H1 (cell line): ENCODE results near the gene SS18L1. TPM values are rescaled to one million over a fixed set of nuclear protein-coding genes. Genes with fewer than 3 reads are reported as not detected.

Source experiments
- CTCF ChIA-PET: fragments of 300-600 bp; sonication (Branson Sonifier 250); formaldehyde crosslinking; loops from one replicate; lab custom pipeline; 2021; ENCODE audit not compliant: partially characterized antibody; lab: Charles Lee
- POLR2A ChIA-PET: fragments of 300-600 bp; sonication (Branson Sonifier 250); formaldehyde crosslinking; loops from one replicate; lab custom pipeline; 2021; ENCODE audit warnings: inconsistent platforms; ENCODE audit not compliant: partially characterized antibody; lab: Charles Lee
- DNase-seq, 2 experiments: peaks; one replicate each; pipeline versions ENCODE4 v3.0.0 to v3.0.0-alpha.2; 2010 to 2022; ENCODE audit warnings: low spot score in 2 of 2, low read depth in 1 of 2, mixed read lengths in 1 of 2
- FAIRE-seq: peaks from 2 replicates; lab custom pipeline; 2011; peaks lifted over from hg19 to GRCh38; lab: Jason Lieb, UNC
- H2AFZ ChIP-seq: 2 replicates; pipeline ENCODE4 v1.8.1; 2012; ENCODE audit warnings: low read length, inconsistent platforms
- H2AK5ac ChIP-seq: 2 replicates; pipeline ENCODE4 v1.6.1; 2013; ENCODE audit warnings: low read depth, low read length
- H2BK120ac ChIP-seq: replicated peaks from 2 replicates; pipeline ENCODE3; 2013; ENCODE audit warnings: low read depth, low read length, inconsistent platforms
- H2BK12ac ChIP-seq: 2 replicates; pipeline ENCODE4 v1.6.1; 2013; ENCODE audit warnings: low read depth, low read length
- H2BK15ac ChIP-seq: 2 replicates; pipeline ENCODE4 v1.6.1; 2013; ENCODE audit warnings: low read length
- H2BK20ac ChIP-seq: 2 replicates; pipeline ENCODE4 v1.6.1; 2013; ENCODE audit warnings: low read length
- H2BK5ac ChIP-seq: 2 replicates; pipeline ENCODE4 v1.6.1; 2013; ENCODE audit warnings: low read depth, low read length
- H3K14ac ChIP-seq: 2 replicates; pipeline ENCODE4 v1.6.1; 2013; ENCODE audit warnings: inconsistent platforms; ENCODE audit not compliant: insufficient read length
- H3K18ac ChIP-seq: 2 replicates; pipeline ENCODE4 v1.6.1; 2013; ENCODE audit warnings: low read length; ENCODE audit errors: extremely low read depth
- H3K23ac ChIP-seq: 2 replicates; pipeline ENCODE4 v1.6.1; 2013; ENCODE audit warnings: inconsistent platforms; ENCODE audit not compliant: insufficient read length
- H3K23me2 ChIP-seq: 2 replicates; pipeline ENCODE4 v1.6.1; 2013; ENCODE audit warnings: low read depth, low read length
- H3K27ac ChIP-seq: 2 replicates; pipeline ENCODE4 v1.6.1; 2011; ENCODE audit warnings: low read depth, low read length, inconsistent platforms
- H3K27me3 ChIP-seq, 4 experiments: replicated peaks in 1 of 4; 1 replicate in 1 of 4; 2 replicates in 3 of 4; pipeline versions ENCODE4 v1.6.1 to v1.8.1; 2011 to 2013; ENCODE audit warnings: low read length in 3 of 4, mild to moderate bottlenecking in 3 of 4, inconsistent platforms in 2 of 4, mixed read lengths in 2 of 4, moderate library complexity in 1 of 4; ENCODE audit not compliant: control insufficient read depth in 3 of 4, insufficient read depth in 3 of 4; ENCODE audit errors: extremely low read depth in 1 of 4
- H3K36me3 ChIP-seq, 4 experiments: 2 replicates each; pipeline versions ENCODE4 v1.6.1 to v1.8.1; 2011 to 2013; ENCODE audit warnings: mild to moderate bottlenecking in 4 of 4, low read length in 3 of 4, moderate library complexity in 2 of 4, control low read depth in 1 of 4, inconsistent platforms in 1 of 4; ENCODE audit not compliant: insufficient read depth in 4 of 4, control insufficient read depth in 2 of 4
- H3K4ac ChIP-seq: replicated peaks from 2 replicates; pipeline ENCODE3; 2013; ENCODE audit warnings: low read length, low read depth, mixed read lengths, inconsistent platforms; ENCODE audit not compliant: insufficient read length
- H3K4me1 ChIP-seq, 4 experiments: replicated peaks in 1 of 4; 1 replicate in 1 of 4; 2 replicates in 3 of 4; pipeline versions ENCODE4 v1.6.1 to v1.8.1; 2011 to 2013; ENCODE audit warnings: low read length in 3 of 4, inconsistent platforms in 2 of 4, mixed read lengths in 1 of 4; ENCODE audit not compliant: insufficient read depth in 4 of 4, control insufficient read depth in 3 of 4
- H3K4me2 ChIP-seq, 2 experiments: 2 replicates each; pipeline versions ENCODE4 v1.6.1 to v1.8.1; 2011 to 2013; ENCODE audit warnings: low read depth in 2 of 2, low read length in 2 of 2, control low read depth in 1 of 2, inconsistent platforms in 1 of 2, mild to moderate bottlenecking in 1 of 2; ENCODE audit not compliant: insufficient read depth in 1 of 2
- H3K4me3 ChIP-seq, 4 experiments: fragments of 200-600, 300-600 bp in 1 of 4; sonication (generic), shearing (Covaris generic), sonication (Bioruptor Twin) in 1 of 4; 2 replicates each; pipeline versions ENCODE4 v1.5.1 to v1.8.1; 2011 to 2016; ENCODE audit warnings: low read length in 4 of 4, low read depth in 3 of 4, control low read depth in 2 of 4, inconsistent platforms in 2 of 4, mild to moderate bottlenecking in 2 of 4, mixed read lengths in 1 of 4, moderate library complexity in 1 of 4; ENCODE audit not compliant: insufficient read depth in 2 of 4; ENCODE audit errors: extremely low read depth in 1 of 4
- H3K56ac ChIP-seq: replicated peaks from 2 replicates; pipeline ENCODE3; 2013; ENCODE audit warnings: low read depth, mild to moderate bottlenecking, mixed read lengths, low read length, inconsistent platforms; ENCODE audit not compliant: insufficient read length
- H3K79me1 ChIP-seq: 2 replicates; pipeline ENCODE4 v1.6.1; 2013; ENCODE audit warnings: low read depth, low read length, control low read depth
- H3K79me2 ChIP-seq, 2 experiments: 2 replicates each; pipeline versions ENCODE4 v1.6.1 to v1.8.1; 2012 to 2013; ENCODE audit warnings: low read length in 2 of 2, mild to moderate bottlenecking in 2 of 2, inconsistent platforms in 1 of 2; ENCODE audit not compliant: insufficient read depth in 2 of 2, control insufficient read depth in 1 of 2
- H3K9ac ChIP-seq, 4 experiments: replicated peaks in 1 of 4; 1 replicate in 1 of 4; 2 replicates in 3 of 4; pipeline versions ENCODE4 v1.6.1 to v1.8.1; 2011 to 2013; ENCODE audit warnings: low read depth in 3 of 4, low read length in 3 of 4, control low read depth in 2 of 4, mild to moderate bottlenecking in 2 of 4, moderate library complexity in 2 of 4, inconsistent platforms in 1 of 4; ENCODE audit errors: extremely low read depth in 1 of 4
- H3K9me3 ChIP-seq, 2 experiments: 2 replicates each; pipeline versions ENCODE4 v1.6.1 to v1.8.1; 2012 to 2013; ENCODE audit warnings: mild to moderate bottlenecking in 2 of 2, moderate library complexity in 2 of 2, control low read depth in 1 of 2, inconsistent platforms in 1 of 2, low read depth in 1 of 2, low read length in 1 of 2, mixed read lengths in 1 of 2; ENCODE audit not compliant: insufficient read depth in 2 of 2
- H4K20me1 ChIP-seq, 2 experiments: replicated peaks in 1 of 2; 2 replicates each; pipeline versions ENCODE3 to v1.8.1; 2011 to 2013; ENCODE audit warnings: inconsistent platforms in 2 of 2, low read length in 2 of 2, mild to moderate bottlenecking in 1 of 2; ENCODE audit not compliant: insufficient read depth in 2 of 2, control insufficient read depth in 1 of 2
- H4K5ac ChIP-seq: 2 replicates; pipeline ENCODE4 v1.6.1; 2013; ENCODE audit warnings: low read length, low read depth, mixed read lengths, inconsistent platforms; ENCODE audit not compliant: insufficient read length
- H4K8ac ChIP-seq: 2 replicates; pipeline ENCODE4 v1.8.0; 2013; ENCODE audit warnings: mild to moderate bottlenecking, moderate library complexity, low read length, inconsistent platforms; ENCODE audit not compliant: insufficient read depth; ENCODE audit errors: extremely low read depth
- H4K91ac ChIP-seq: replicated peaks from 2 replicates; pipeline ENCODE3; 2013; ENCODE audit warnings: low read length, mixed read lengths, inconsistent platforms; ENCODE audit not compliant: insufficient read length
- BCL11A ChIP-seq, 2 experiments: IDR thresholded peaks; one replicate each; pipeline ENCODE4 v1.6.1; 2011; ENCODE audit warnings: low read depth in 2 of 2, low read length in 2 of 2, mild to moderate bottlenecking in 2 of 2
- CHD2 ChIP-seq: IDR thresholded peaks from 2 replicates; pipeline ENCODE4 v1.6.1; 2012; ENCODE audit warnings: low read length, improper control_type of control experiment
- GTF2F1 ChIP-seq: IDR thresholded peaks from 2 replicates; pipeline ENCODE4 v1.6.1; 2012; ENCODE audit warnings: low read depth, low read length, improper control_type of control experiment, borderline replicate concordance
- KDM4A ChIP-seq: IDR thresholded peaks from one replicate; pipeline ENCODE4 v1.7.1; 2012; ENCODE audit warnings: low read depth, mild to moderate bottlenecking, moderate library complexity, low read length, inconsistent platforms; ENCODE audit not compliant: severe bottlenecking
- MAX ChIP-seq: IDR thresholded peaks from 2 replicates; pipeline ENCODE4 v1.6.1; 2012; ENCODE audit warnings: inconsistent platforms
- NANOG ChIP-seq: IDR thresholded peaks from 2 replicates; pipeline ENCODE4 v1.6.1; 2011; ENCODE audit warnings: low read length, low read depth, mild to moderate bottlenecking, inconsistent platforms; ENCODE audit not compliant: insufficient read depth, poor library complexity, severe bottlenecking
- SIN3A ChIP-seq, 2 experiments: IDR thresholded peaks in 1 of 2; conservative IDR thresholded peaks in 1 of 2; 2 replicates each; pipeline ENCODE4 v1.6.1; 2011 to 2012; ENCODE audit warnings: low read length in 2 of 2, improper control_type of control experiment in 1 of 2, low read depth in 1 of 2, mild to moderate bottlenecking in 1 of 2
- SP4 ChIP-seq: IDR thresholded peaks from 2 replicates; pipeline ENCODE4 v1.6.1; 2012; ENCODE audit warnings: low read length, inconsistent platforms
- TAF1 ChIP-seq: IDR thresholded peaks from 2 replicates; pipeline ENCODE4 v1.6.1; 2011; ENCODE audit warnings: mild to moderate bottlenecking, low read depth, low read length
- whole genome bisulfite sequencing, 2 experiments: shearing (Covaris generic) in 1 of 2; methylation state at CpG; one replicate each; pipeline versions ENCODE4 v1.1.6 to v1.1.7; 2013 to 2015; ENCODE audit warnings: low lambda C conversion rate in 2 of 2, mixed read lengths in 2 of 2, inconsistent platforms in 1 of 2, low coverage in 1 of 2, missing lambda C conversion rate in 1 of 2; ENCODE audit not compliant: insufficient replicate concordance in 2 of 2, insufficient coverage in 1 of 2, insufficient read length in 1 of 2; ENCODE audit errors: extremely low coverage in 1 of 2, missing lambda C conversion rate in 1 of 2; 5-methylcytosine and 5-hydroxymethylcytosine counted together
- polyA plus RNA-seq, 7 experiments: library from polyadenylated mRNA; depleted of rRNA in 3 of 7; stranded (reverse) in 5 of 7; unstranded in 2 of 7; fragments of >200 nt in 5 of 7; fragments of 200-250 nt in 2 of 7; gene quantifications; 1 replicate in 5 of 7; 2 replicates in 1 of 7; 4 replicates in 1 of 7; pipeline versions ENCODE4 v1.2.1 to v1.2.3, GENCODE V29; 2011 to 2013; ENCODE audit warnings: missing spikeins in 2 of 7, mixed read lengths in 2 of 7
- total RNA-seq: library from RNA; stranded (reverse); fragmentation: NEBNext Ultra II Directional; extraction: Animal tissue kit (Norgen Biotek cat#: 25700); gene quantifications from 2 replicates; pipeline ENCODE4 v1.2.1, GENCODE V29; 2021
- TF ChIP-seq, protein P1 (sequence below): IDR thresholded peaks from 2 replicates; pipeline ENCODE4 v1.6.1; 2012; ENCODE audit warnings: inconsistent platforms

The SS18L1 gene
- total and polyA plus RNA-seq, 2 of the 8 experiments (the other 6 are each of a cell fraction or from before 2014, with no cell fraction given), result 28.4 to 29.7 TPM

GRCh38 chr20:62219992-62220665, 76.6 kb downstream of the SS18L1 start, which contains the start of gene HRH3:
Gene HRH3 (minus strand): TSS chr20:62220278. CDS start chr20:62219970, 308 bp downstream.
- H4K5ac ChIP-seq, result no peak within 1 kb of the TSS
- peaks cover 9 to 55% (median 42%) of the 10 kb centered on the region in 4 experiments for H3K27me3 ChIP-seq
- H3K18ac ChIP-seq, result no peak within 1 kb of the TSS
- peak within 1 kb of the TSS; percentile 27 to 60 (median 41) for H3K4me3 ChIP-seq
- no peak within 1 kb of the TSS for H3K23ac ChIP-seq
- peak within 1 kb of the TSS in 1 of 4 experiments; percentile 13; a peak in 1 of 7 replicates for H3K9ac ChIP-seq
- H3K27ac ChIP-seq, result no peak within 1 kb of the TSS
- no peaks in the 10 kb centered on the region for H3K9me3 ChIP-seq
- H3K4me2 ChIP-seq, result peak within 1 kb of the TSS; percentile 89
- H2BK12ac ChIP-seq, result no peak within 1 kb of the TSS
- H3K4ac ChIP-seq, result no peak within 1 kb of the TSS
- POLR2A ChIA-PET, result interaction anchor here (1.1 to 1.6 kb wide), 3 partner anchors 8 to 90 kb away, joined by 3 to 4 read pairs (median 3); no protein-coding TSS in a partner anchor
- no peak within 1 kb of the TSS for H2AK5ac ChIP-seq
- FAIRE-seq (no peak), DNase-seq (peak in 1 of 2 experiments; percentile 80)
- no peak within 1 kb of the TSS for H3K56ac ChIP-seq
- TF ChIP-seq SIN3A (conservative IDR thresholded peaks at IDR 0.05 in 1 of 2, IDR thresholded peaks at IDR 0.05 in 1 of 2; ENCODE audit: low read depth in 1 of 2, low read length in 2 of 2), result peak; percentile 91 to 96
- TF ChIP-seq CHD2, result no peak
- peak; percentile 21; the same call in 1 of the 2 replicates for TF ChIP-seq TAF1
- TF ChIP-seq SP4, result no peak
- no peak for TF ChIP-seq GTF2F1
- peak; percentile 75 for TF ChIP-seq MAX
- no peak for TF ChIP-seq BCL11A (IDR thresholded peaks at IDR 0.05; ENCODE audit: low read depth in 2 of 2, low read length in 2 of 2)
- TF ChIP-seq, protein P1, sequence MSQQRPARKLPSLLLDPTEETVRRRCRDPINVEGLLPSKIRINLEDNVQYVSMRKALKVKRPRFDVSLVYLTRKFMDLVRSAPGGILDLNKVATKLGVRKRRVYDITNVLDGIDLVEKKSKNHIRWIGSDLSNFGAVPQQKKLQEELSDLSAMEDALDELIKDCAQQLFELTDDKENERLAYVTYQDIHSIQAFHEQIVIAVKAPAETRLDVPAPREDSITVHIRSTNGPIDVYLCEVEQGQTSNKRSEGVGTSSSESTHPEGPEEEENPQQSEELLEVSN, result no peak
- TF ChIP-seq NANOG, result no peak
- TF ChIP-seq KDM4A, result peak; percentile 23
- CTCF ChIA-PET, result interaction anchor here (0.6 kb wide), 1 partner anchor 266 kb away, joined by 3 read pairs; no protein-coding TSS in a partner anchor
- H2BK5ac ChIP-seq, result no peak within 1 kb of the TSS
- no peaks in the 10 kb centered on the region for H3K79me1 ChIP-seq
- H2BK15ac ChIP-seq, result peak within 1 kb of the TSS; percentile 95
- 0% methylated on average over 9 of the region's 84 CpGs; no CpG with 5 or more reads in 1 of the 2 experiments for WGBS, 2 experiments
- no peak within 1 kb of the TSS for H2BK120ac ChIP-seq
- H2AFZ ChIP-seq, result no peak within 1 kb of the TSS; the same call in 1 of the 2 replicates
- peaks cover 6 to 18% of the 10 kb centered on the region in 2 experiments for H4K20me1 ChIP-seq
- no peaks in the 10 kb centered on the region for H3K36me3 ChIP-seq
- H3K14ac ChIP-seq, result no peak within 1 kb of the TSS
- H2BK20ac ChIP-seq, result no peak within 1 kb of the TSS
- H3K23me2 ChIP-seq, result peaks cover 21% of the 10 kb centered on the region; the same call in 1 of the 2 replicates
- H4K91ac ChIP-seq, result no peak within 1 kb of the TSS
- H3K4me1 ChIP-seq, result peaks cover 0 to 31% (median 16%) of the 10 kb centered on the region in 4 experiments; a peak in 6 of 7 replicates
- H4K8ac ChIP-seq, result peak within 1 kb of the TSS; percentile 85
- no peaks in the 10 kb centered on the region for H3K79me2 ChIP-seq
